Measurements from ENCODE around the gene PROX1. TPM values are rescaled to one million over a fixed set of nuclear protein-coding genes. Genes with fewer than 3 reads are reported as not detected.

PROX1 gene
- polyA plus RNA-seq, 3 donors, result 0.07 TPM; not detected in 2

DNA sequence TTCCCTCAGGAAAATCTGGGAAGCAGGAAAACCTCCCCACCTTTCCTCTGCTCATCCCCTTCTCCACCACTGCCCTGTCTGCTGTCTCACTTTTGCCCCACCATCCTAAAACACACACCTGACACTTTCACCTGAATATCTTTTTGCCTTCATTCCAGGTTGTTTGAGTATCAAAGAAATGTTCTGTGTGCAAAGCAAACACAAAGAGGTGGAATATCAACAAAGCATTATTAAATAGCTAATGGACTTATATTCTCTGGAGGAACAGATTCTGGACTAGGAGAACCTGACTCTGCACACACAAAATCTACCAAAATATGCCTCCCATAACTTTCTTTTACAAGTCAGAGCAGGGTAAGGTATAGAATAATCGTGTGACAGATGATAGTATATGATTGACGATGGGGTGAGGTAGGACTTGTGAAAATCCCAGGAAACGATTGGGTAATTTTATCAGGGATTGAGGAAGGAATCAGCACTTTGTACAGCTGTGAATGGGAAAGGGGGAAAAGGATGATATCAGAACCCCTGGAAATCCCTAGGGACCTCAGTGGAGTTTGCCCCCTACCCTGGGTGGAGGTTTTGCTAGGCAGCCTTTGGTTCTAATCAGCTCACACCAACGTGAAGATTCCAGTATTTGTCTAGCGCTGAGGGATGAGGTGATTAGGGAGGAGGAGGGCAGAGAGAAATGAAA lies 87.7 kb downstream of the PROX1 start:
- TF ChIP-seq, protein P1, sequence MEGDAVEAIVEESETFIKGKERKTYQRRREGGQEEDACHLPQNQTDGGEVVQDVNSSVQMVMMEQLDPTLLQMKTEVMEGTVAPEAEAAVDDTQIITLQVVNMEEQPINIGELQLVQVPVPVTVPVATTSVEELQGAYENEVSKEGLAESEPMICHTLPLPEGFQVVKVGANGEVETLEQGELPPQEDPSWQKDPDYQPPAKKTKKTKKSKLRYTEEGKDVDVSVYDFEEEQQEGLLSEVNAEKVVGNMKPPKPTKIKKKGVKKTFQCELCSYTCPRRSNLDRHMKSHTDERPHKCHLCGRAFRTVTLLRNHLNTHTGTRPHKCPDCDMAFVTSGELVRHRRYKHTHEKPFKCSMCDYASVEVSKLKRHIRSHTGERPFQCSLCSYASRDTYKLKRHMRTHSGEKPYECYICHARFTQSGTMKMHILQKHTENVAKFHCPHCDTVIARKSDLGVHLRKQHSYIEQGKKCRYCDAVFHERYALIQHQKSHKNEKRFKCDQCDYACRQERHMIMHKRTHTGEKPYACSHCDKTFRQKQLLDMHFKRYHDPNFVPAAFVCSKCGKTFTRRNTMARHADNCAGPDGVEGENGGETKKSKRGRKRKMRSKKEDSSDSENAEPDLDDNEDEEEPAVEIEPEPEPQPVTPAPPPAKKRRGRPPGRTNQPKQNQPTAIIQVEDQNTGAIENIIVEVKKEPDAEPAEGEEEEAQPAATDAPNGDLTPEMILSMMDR (IDR thresholded peaks at IDR 0.05), result no peak
- peaks cover 0 to 2% (median 1%) of the 10 kb centered on the region in 3 donors for H3K27me3 Mint-ChIP-seq (ENCODE audit: low read depth in 3 of 3)
- WGBS (ENCODE audit: insufficient coverage), result 67% methylated on average over 5 of the region's 5 CpGs

DNA sequence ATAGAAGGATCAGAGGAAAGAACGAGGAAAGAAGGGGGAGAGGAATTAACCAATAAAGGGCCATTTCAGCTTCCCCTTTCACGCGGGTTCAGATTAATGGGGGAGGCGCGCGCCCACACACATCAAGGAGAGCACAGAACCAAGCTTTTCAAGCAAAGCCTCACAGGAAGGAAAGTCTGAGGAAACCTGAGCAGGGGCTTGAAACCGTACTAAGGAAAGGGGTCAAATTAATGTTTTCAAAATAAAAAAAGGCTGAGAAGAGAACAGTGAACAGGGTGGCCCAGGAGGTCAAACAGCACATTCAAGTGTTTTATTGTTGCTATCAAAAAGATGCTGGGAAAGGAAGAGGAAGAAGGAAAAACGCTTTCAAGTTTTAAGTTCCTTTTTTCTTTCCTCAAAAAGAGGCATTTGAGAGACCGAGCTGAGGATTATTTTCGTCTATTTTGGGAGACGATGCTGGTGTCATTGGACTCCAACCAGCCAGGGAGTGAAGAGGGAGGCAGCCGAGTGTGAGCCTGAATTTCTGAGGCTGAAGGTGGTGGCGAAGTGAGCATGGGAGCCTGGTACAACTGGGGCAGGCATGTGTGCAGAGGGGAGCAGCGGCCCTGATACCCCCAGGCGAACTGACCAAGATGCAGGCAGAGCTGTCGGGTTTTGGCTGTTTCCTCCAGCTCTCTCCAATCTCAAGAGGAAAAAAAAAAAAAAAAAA lies 88.4 kb downstream of the PROX1 start:
- intact Hi-C loops (cut with micrococcal nuclease), result no loop called here
- H3K27me3 ChIP-seq (ENCODE audit: control insufficient read depth in 2 of 2, insufficient read depth in 2 of 2, low read length in 2 of 2), result no peaks in the 10 kb centered on the region
- H3K4me2 ChIP-seq (replicated peaks; ENCODE audit: extremely low read depth, low read length, poor library complexity, severe bottlenecking), result no peak overlapping the region
- TF ChIP-seq, protein P1 (IDR thresholded peaks at IDR 0.05), result no peak
- peaks cover 0 to 2% (median 1%) of the 10 kb centered on the region in 3 donors for H3K27me3 Mint-ChIP-seq (ENCODE audit: low read depth in 3 of 3)
- H3K9me3 ChIP-seq (replicated peaks in 1 of 2; ENCODE audit: control insufficient read depth in 1 of 2, insufficient read depth in 1 of 2, low read length in 2 of 2), result no peaks in the 10 kb centered on the region
- peak overlapping the region in 1 of 7 donors; percentile 14 for H3K27ac Mint-ChIP-seq
- H3K9ac ChIP-seq (ENCODE audit: insufficient read depth, low read length, poor library complexity, severe bottlenecking), result no peak overlapping the region
- no peak overlapping the region for H2AFZ ChIP-seq (ENCODE audit: insufficient read depth, low read depth, low read length, poor library complexity, severe bottlenecking)
- 68% methylated on average over 6 of the region's 16 CpGs for WGBS (ENCODE audit: insufficient coverage)
- no peaks in the 10 kb centered on the region for H3K4me1 Mint-ChIP-seq
- no peak for DNase-seq
- no peaks in the 10 kb centered on the region for H3K36me3 Mint-ChIP-seq
- H3K36me3 ChIP-seq (replicated peaks in 1 of 2; ENCODE audit: control insufficient read depth in 1 of 2, insufficient read depth in 2 of 2, low read length in 2 of 2), result no peaks in the 10 kb centered on the region
- H3K4me3 ChIP-seq (replicated peaks in 1 of 3; ENCODE audit: low read depth in 2 of 3, low read length in 3 of 3), result no peak overlapping the region
- no peak overlapping the region for H3K27ac ChIP-seq (ENCODE audit: low read depth in 1 of 2, low read length in 2 of 2)
- H3K79me2 ChIP-seq (ENCODE audit: insufficient read depth, low read length), result no peaks in the 10 kb centered on the region
- peaks cover 0 to 8% (median 5%) of the 10 kb centered on the region in 7 donors for H3K9me3 Mint-ChIP-seq
- H4K20me1 ChIP-seq (ENCODE audit: insufficient read depth, low read length), result no peaks in the 10 kb centered on the region
- no peak overlapping the region for H3K4me3 Mint-ChIP-seq
- H3K4me1 ChIP-seq (ENCODE audit: control insufficient read depth in 1 of 2, insufficient read depth in 2 of 2, low read length in 2 of 2), result no peaks in the 10 kb centered on the region

More for the DNA sequence above, 87.7 kb downstream of the PROX1 start:
- no peaks in the 10 kb centered on the region for H3K79me2 ChIP-seq (ENCODE audit: insufficient read depth, low read length)
- H3K36me3 ChIP-seq (replicated peaks in 1 of 2; ENCODE audit: control insufficient read depth in 1 of 2, insufficient read depth in 2 of 2, low read length in 2 of 2), result no peaks in the 10 kb centered on the region
- H3K27ac ChIP-seq (ENCODE audit: low read depth in 1 of 2, low read length in 2 of 2), result no peak overlapping the region
- no peaks in the 10 kb centered on the region for H3K36me3 Mint-ChIP-seq
- no peaks in the 10 kb centered on the region for H3K4me1 ChIP-seq (ENCODE audit: control insufficient read depth in 1 of 2, insufficient read depth in 2 of 2, low read length in 2 of 2)
- H3K4me3 Mint-ChIP-seq, result no peak overlapping the region
- no peak for DNase-seq
- H3K9me3 ChIP-seq (replicated peaks in 1 of 2; ENCODE audit: control insufficient read depth in 1 of 2, insufficient read depth in 1 of 2, low read length in 2 of 2), result no peaks in the 10 kb centered on the region
- peaks cover 0 to 8% (median 3%) of the 10 kb centered on the region in 7 donors for H3K9me3 Mint-ChIP-seq
- no peaks in the 10 kb centered on the region for H3K27me3 ChIP-seq (ENCODE audit: control insufficient read depth in 2 of 2, insufficient read depth in 2 of 2, low read length in 2 of 2)
- H3K27ac Mint-ChIP-seq, result no peak overlapping the region
- H3K9ac ChIP-seq (ENCODE audit: insufficient read depth, low read length, poor library complexity, severe bottlenecking), result no peak overlapping the region
- H3K4me3 ChIP-seq (replicated peaks in 1 of 3; ENCODE audit: low read depth in 2 of 3, low read length in 3 of 3), result no peak overlapping the region
- intact Hi-C loops (cut with micrococcal nuclease), result no loop called here
- H3K4me1 Mint-ChIP-seq, result no peaks in the 10 kb centered on the region
- H4K20me1 ChIP-seq (ENCODE audit: insufficient read depth, low read length), result no peaks in the 10 kb centered on the region
- H3K4me2 ChIP-seq (replicated peaks; ENCODE audit: extremely low read depth, low read length, poor library complexity, severe bottlenecking), result no peak overlapping the region
- no peak overlapping the region for H2AFZ ChIP-seq (ENCODE audit: insufficient read depth, low read depth, low read length, poor library complexity, severe bottlenecking)

All from CD14-positive monocyte (primary cell).